MCF 10A (cell line): ENCODE data around the gene PCCA. TPM values are rescaled to one million over a fixed set of nuclear protein-coding genes. Genes with fewer than 3 reads are reported as not detected.

Source experiments
- BruUV-seq: library from RNA; stranded (reverse); fragments of 400-500 nt; replicated peaks from 2 replicates; lab custom pipeline; 2021; lab: Mats Ljungman, UMichigan
- CTCF ChIA-PET: fragments of 300-600 bp; sonication (Branson Sonifier 250); formaldehyde crosslinking; extraction: SDS; loops from one replicate; lab custom pipeline; 2021; ENCODE audit warnings: antibody characterized with exemption, inconsistent platforms; lab: Yijun Ruan, JAX
- POLR2A ChIA-PET: fragments of 300-600, 350-650 bp; sonication (Branson Sonifier 250); formaldehyde crosslinking; extraction: SDS; loops from one replicate; lab custom pipeline; 2020; ENCODE audit warnings: antibody characterized with exemption, inconsistent platforms; lab: Yijun Ruan, JAX
- DNase-seq: peaks from one replicate; pipeline ENCODE4 v3.0.0-alpha.2; 2018; ENCODE audit not compliant: unreplicated experiment
- H3K27ac Mint-ChIP-seq: one replicate; pipeline ENCODE4 v1.8.0; 2022; ENCODE audit warnings: mild to moderate bottlenecking, low read depth, mixed read lengths; ENCODE audit not compliant: unreplicated experiment
- H3K27me3 Mint-ChIP-seq: one replicate; pipeline ENCODE4 v1.8.0; 2022; ENCODE audit warnings: mixed read lengths; ENCODE audit not compliant: insufficient read depth, unreplicated experiment
- H3K36me3 Mint-ChIP-seq: one replicate; pipeline ENCODE4 v1.8.0; 2022; ENCODE audit warnings: mild to moderate bottlenecking, moderate library complexity, mixed read lengths; ENCODE audit not compliant: insufficient read depth, unreplicated experiment
- H3K4me1 Mint-ChIP-seq: one replicate; pipeline ENCODE4 v1.8.0; 2022; ENCODE audit warnings: mixed read lengths; ENCODE audit not compliant: insufficient read depth, unreplicated experiment
- H3K4me3 Mint-ChIP-seq: one replicate; pipeline ENCODE4 v1.8.0; 2022; ENCODE audit warnings: mild to moderate bottlenecking, moderate library complexity, mixed read lengths; ENCODE audit not compliant: unreplicated experiment
- H3K9me3 Mint-ChIP-seq: one replicate; pipeline ENCODE4 v1.8.0; 2022; ENCODE audit warnings: mixed read lengths; ENCODE audit not compliant: unreplicated experiment
- CTCF ChIP-seq: fragments of 200-600 bp; IDR thresholded peaks from one replicate; pipeline ENCODE4 v1.8.0; 2022; ENCODE audit warnings: antibody characterized with exemption, mild to moderate bottlenecking; ENCODE audit not compliant: unreplicated experiment
- intact Hi-C: fragments of 100-400 bp; cut with micrococcal nuclease; formaldehyde crosslinking; loops from 2 replicates; pipeline ENCODE4 v1.14.1; 2022
- total RNA-seq: library from RNA; stranded (reverse); gene quantifications from 2 replicates; pipeline ENCODE4 v1.2.3, GENCODE V29; 2022

Gene PCCA
- total RNA-seq, 1 experiment from 2014 or later: 23.4 TPM

- ChIA-PET CTCF (no interaction called here), POLR2A (no interaction called here)
- Mint-ChIP-seq H3K27me3 (no peaks in the 10 kb centered on the region), H3K27ac (no peak overlapping the region), H3K4me3 (no peak overlapping the region), H3K36me3 (peaks cover 18% of the 10 kb centered on the region), H3K9me3 (no peaks in the 10 kb centered on the region), H3K4me1 (no peaks in the 10 kb centered on the region)
- no TSS peak for BruUV-seq
- no peak for DNase-seq
- intact Hi-C loops: no loop called here
- TF ChIP-seq CTCF: no peak
These were observed 439.9 kb downstream of the PCCA start for GRCh38 chr13:100528820-100529219.

GRCh38 chr13:100529666-100530377, 440.9 kb downstream of the PCCA start:
- TF ChIP-seq CTCF: no peak

GRCh38 chr13:100530671-100531213, 441.8 kb downstream of the PCCA start:
- H3K27ac Mint-ChIP-seq: no peak overlapping the region
- peaks cover 19% of the 10 kb centered on the region for H3K36me3 Mint-ChIP-seq
- H3K4me1 Mint-ChIP-seq: no peaks in the 10 kb centered on the region
- ChIA-PET CTCF (interaction anchor here (0.9 kb wide), 1 partner anchor 42 kb away, joined by 3 read pairs; no protein-coding TSS in a partner anchor), POLR2A (no interaction called here)
- no peaks in the 10 kb centered on the region for H3K9me3 Mint-ChIP-seq
- TF ChIP-seq CTCF: no peak
- no peak for DNase-seq
- BruUV-seq: no TSS peak
- intact Hi-C loops: no loop called here
- H3K27me3 Mint-ChIP-seq: no peaks in the 10 kb centered on the region
- H3K4me3 Mint-ChIP-seq: no peak overlapping the region

More at GRCh38 chr13:100529666-100530377, 440.9 kb downstream of the PCCA start:
- peaks cover 18% of the 10 kb centered on the region for H3K36me3 Mint-ChIP-seq
- DNase-seq: no peak
- H3K27ac Mint-ChIP-seq: no peak overlapping the region
- BruUV-seq: no TSS peak
- intact Hi-C loops: no loop called here
- CTCF ChIA-PET: interaction anchor here (0.6 to 0.9 kb wide), 2 partner anchors 43 to 145 kb away, joined by 3 read pairs; partner anchors contain the start of gene TMTC4
- no peak overlapping the region for H3K4me3 Mint-ChIP-seq
- H3K27me3 Mint-ChIP-seq: no peaks in the 10 kb centered on the region
- H3K4me1 Mint-ChIP-seq: no peaks in the 10 kb centered on the region
- POLR2A ChIA-PET: no interaction called here
- no peaks in the 10 kb centered on the region for H3K9me3 Mint-ChIP-seq

GRCh38 chr13:100532090-100532766, 443.3 kb downstream of the PCCA start:
- intact Hi-C loops: no loop called here
- H3K4me3 Mint-ChIP-seq: no peak overlapping the region
- no peaks in the 10 kb centered on the region for H3K4me1 Mint-ChIP-seq
- no peak for TF ChIP-seq CTCF
- H3K36me3 Mint-ChIP-seq: peaks cover 22% of the 10 kb centered on the region
- POLR2A ChIA-PET: interaction anchor here (0.6 to 1.4 kb wide), 2 partner anchors 9 to 1171 kb away, joined by 3 read pairs; no protein-coding TSS in a partner anchor
- no peak overlapping the region for H3K27ac Mint-ChIP-seq
- no TSS peak for BruUV-seq
- H3K9me3 Mint-ChIP-seq: no peaks in the 10 kb centered on the region
- no peaks in the 10 kb centered on the region for H3K27me3 Mint-ChIP-seq
- CTCF ChIA-PET: interaction anchor here (0.8 kb wide), 1 partner anchor 16 kb away, joined by 4 read pairs; no protein-coding TSS in a partner anchor
- no peak for DNase-seq
